ENCODE results near the gene STK32B. TPM values are rescaled to one million over a fixed set of nuclear protein-coding genes. Genes with fewer than 3 reads are reported as not detected.

The STK32B gene
- total and polyA plus RNA-seq, 10 donors, result 0.03 to 0.87 (median 0.36) TPM

DNA sequence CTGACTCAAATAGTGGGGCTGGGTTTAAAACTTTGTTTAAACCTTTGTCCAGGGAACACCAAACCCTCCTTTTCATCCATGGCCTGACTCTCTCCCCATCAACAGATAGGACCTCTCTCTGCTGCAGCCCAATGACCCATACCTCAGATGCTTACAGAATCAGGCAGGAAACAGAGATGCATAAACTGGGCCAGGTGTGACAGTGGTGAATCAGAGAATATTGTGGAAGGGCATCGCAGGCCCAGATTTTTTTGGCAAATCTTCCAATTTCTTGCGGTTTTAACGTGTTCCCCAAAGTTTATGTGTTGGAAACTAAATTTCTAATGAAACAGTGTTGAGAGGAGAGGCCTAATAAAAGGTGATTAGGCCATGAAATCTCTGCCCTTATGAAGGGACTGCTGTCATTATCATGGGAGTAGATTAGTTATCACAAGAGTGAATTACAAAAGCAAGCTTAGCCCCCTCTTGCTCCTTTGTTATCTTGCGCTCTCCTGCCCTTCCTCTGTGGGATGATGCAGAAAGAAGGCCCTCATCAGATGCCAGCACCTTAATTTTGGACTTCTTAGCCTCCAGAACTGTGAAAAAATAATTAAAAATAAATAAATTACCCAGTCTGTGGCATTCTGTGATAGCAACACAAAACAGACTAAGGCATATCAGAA is 82.8 kb downstream of the STK32B start:
- 82 to 94% (median 89%) methylated on average over 4 of the region's 4 CpGs for WGBS, 5 donors
- Histone ChIP-seq H3K9me3 (peaks cover 0 to 7% (median 0%) of the 10 kb centered on the region in 8 donors), H3K27ac (no peak overlapping the region), H3K27me3 (replicated peaks in 1 of 7) (peaks cover 0 to 22% (median 0%) of the 10 kb centered on the region in 7 donors), H3K36me3 (no peaks in the 10 kb centered on the region), H3K4me1 (no peaks in the 10 kb centered on the region), H3K4me3 (no peak overlapping the region)
- intact Hi-C loops (cut with DNase I; ENCODE audit: low total_unique reads), result no loop called here
- no peak for TF ChIP-seq POLR2A (IDR thresholded peaks at IDR 0.05)
- no peak for TF ChIP-seq POLR2AphosphoS5 (IDR thresholded peaks at IDR 0.05)
- TF ChIP-seq, protein P1, sequence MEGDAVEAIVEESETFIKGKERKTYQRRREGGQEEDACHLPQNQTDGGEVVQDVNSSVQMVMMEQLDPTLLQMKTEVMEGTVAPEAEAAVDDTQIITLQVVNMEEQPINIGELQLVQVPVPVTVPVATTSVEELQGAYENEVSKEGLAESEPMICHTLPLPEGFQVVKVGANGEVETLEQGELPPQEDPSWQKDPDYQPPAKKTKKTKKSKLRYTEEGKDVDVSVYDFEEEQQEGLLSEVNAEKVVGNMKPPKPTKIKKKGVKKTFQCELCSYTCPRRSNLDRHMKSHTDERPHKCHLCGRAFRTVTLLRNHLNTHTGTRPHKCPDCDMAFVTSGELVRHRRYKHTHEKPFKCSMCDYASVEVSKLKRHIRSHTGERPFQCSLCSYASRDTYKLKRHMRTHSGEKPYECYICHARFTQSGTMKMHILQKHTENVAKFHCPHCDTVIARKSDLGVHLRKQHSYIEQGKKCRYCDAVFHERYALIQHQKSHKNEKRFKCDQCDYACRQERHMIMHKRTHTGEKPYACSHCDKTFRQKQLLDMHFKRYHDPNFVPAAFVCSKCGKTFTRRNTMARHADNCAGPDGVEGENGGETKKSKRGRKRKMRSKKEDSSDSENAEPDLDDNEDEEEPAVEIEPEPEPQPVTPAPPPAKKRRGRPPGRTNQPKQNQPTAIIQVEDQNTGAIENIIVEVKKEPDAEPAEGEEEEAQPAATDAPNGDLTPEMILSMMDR (IDR thresholded peaks at IDR 0.05 in 8 of 11, conservative IDR thresholded peaks at IDR 0.05 in 3 of 11), result no peak
- DNase-seq, result no peak

DNA sequence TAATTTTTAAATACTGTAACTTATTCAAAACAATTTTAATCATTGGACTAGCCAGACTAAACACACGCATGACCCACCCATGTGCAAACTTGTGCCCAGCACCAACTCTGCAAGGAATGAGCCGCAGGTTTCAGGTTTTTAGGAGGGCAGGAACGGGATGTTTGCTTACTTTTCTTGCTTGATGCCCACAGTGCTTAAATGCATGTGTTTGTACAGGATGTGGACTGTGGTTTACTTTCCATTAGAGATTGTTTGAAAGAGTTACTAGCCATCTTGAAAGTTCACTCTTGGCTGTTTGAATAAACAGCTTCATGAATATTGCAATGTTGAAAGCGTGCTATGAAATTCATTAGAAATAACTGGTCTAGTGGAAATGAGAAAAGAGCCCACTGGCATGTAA is 83.3 kb downstream of the STK32B start:
- intact Hi-C loops (cut with DNase I; ENCODE audit: low total_unique reads), result no loop called here
- 73 to 84% (median 78%) methylated on average over 4 of the region's 4 CpGs for WGBS, 5 donors
- H3K9me3 ChIP-seq, result peaks cover 0 to 7% (median 0%) of the 10 kb centered on the region in 8 donors
- H3K36me3 ChIP-seq, result no peaks in the 10 kb centered on the region
- H3K27me3 ChIP-seq (replicated peaks in 1 of 7), result peaks cover 0 to 19% (median 0%) of the 10 kb centered on the region in 7 donors
- DNase-seq, result no peak
- no peak overlapping the region for H3K27ac ChIP-seq
- H3K4me1 ChIP-seq, result no peaks in the 10 kb centered on the region
- TF ChIP-seq, protein P1 (IDR thresholded peaks at IDR 0.05 in 8 of 11, conservative IDR thresholded peaks at IDR 0.05 in 3 of 11), result no peak
- TF ChIP-seq POLR2A (IDR thresholded peaks at IDR 0.05), result no peak
- H3K4me3 ChIP-seq, result no peak overlapping the region

DNA sequence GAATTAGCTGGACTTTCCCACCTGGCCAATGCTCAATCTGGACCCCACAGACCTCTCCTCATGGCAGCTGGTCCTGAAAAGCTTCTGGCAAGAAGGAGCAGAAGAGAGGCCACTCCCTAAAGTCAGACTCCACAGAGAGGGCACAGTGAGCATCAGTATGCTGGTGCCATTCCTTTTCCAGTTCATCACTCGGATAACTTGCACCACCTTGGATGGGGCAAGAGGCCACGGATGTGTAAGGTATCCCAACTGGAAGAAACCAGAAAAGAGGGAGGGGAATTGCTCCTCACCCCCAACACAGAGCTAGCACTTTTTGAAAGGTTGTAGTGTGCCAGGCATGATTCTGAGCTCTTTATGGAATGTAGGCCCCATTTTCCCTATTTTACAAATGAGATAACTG is 85.9 kb downstream of the STK32B start:
- no peaks in the 10 kb centered on the region for H3K4me1 ChIP-seq
- 64 to 96% (median 83%) methylated on average over 2 of the region's 2 CpGs for WGBS, 5 donors

DNA sequence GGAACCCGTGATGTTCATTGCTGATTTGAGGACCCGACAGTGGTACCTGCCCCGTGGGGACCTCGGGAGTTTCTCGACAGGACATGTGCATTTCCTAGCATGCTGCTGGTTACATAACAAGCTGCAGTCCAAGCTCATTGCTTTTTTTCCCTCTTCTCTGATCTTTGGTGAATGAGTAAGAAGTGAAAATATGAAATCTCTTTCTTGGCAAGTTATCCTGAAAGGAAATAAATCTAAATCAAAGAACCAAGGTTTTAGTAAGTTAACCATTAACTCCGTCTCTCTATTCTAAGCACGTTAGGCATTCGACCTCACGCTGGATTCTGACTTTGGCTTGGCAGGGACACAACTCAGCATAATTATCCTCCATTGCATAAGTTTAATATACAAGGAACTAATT is 86.6 kb downstream of the STK32B start:
- no peak overlapping the region for H3K27ac ChIP-seq
- DNase-seq, result no peak
- H3K4me3 ChIP-seq, result no peak overlapping the region
- no peaks in the 10 kb centered on the region for H3K36me3 ChIP-seq
- H3K9me3 ChIP-seq, result no peaks in the 10 kb centered on the region
- intact Hi-C loops (cut with DNase I; ENCODE audit: low total_unique reads), result no loop called here
- WGBS, 5 donors, result 71 to 90% (median 75%) methylated on average over 9 of the region's 9 CpGs
- H3K4me1 ChIP-seq, result no peaks in the 10 kb centered on the region
- no peaks in the 10 kb centered on the region for H3K27me3 ChIP-seq (replicated peaks in 1 of 7)
- TF ChIP-seq POLR2AphosphoS5 (IDR thresholded peaks at IDR 0.05) (no peak), POLR2A (IDR thresholded peaks at IDR 0.05) (no peak)
- TF ChIP-seq, protein P1 (IDR thresholded peaks at IDR 0.05 in 8 of 11, conservative IDR thresholded peaks at IDR 0.05 in 3 of 11), result no peak

More for the DNA sequence above, 85.9 kb downstream of the STK32B start:
- H3K9me3 ChIP-seq, result no peaks in the 10 kb centered on the region
- no peak overlapping the region for H3K4me3 ChIP-seq
- no peak for TF ChIP-seq POLR2A (IDR thresholded peaks at IDR 0.05)
- no peak for TF ChIP-seq POLR2AphosphoS5 (IDR thresholded peaks at IDR 0.05)
- TF ChIP-seq, protein P1 (IDR thresholded peaks at IDR 0.05 in 8 of 11, conservative IDR thresholded peaks at IDR 0.05 in 3 of 11), result no peak
- H3K27me3 ChIP-seq (replicated peaks in 1 of 7), result no peaks in the 10 kb centered on the region
- no peak for DNase-seq
- no peaks in the 10 kb centered on the region for H3K36me3 ChIP-seq
- intact Hi-C loops (cut with DNase I; ENCODE audit: low total_unique reads), result no loop called here
- H3K27ac ChIP-seq, result no peak overlapping the region

Data from spleen (tissue), 11 donors.